Gastrocnemius medialis (tissue), 4 donors: ENCODE data around the gene OGFOD1. TPM values are rescaled to one million over a fixed set of nuclear protein-coding genes. Genes with fewer than 3 reads are reported as not detected.

Experiments used
- ATAC-seq, 2 donors: fragments of 150-250 bp; one replicate each; pipeline ENCODE4 v1.9.1; 2016
- DNase-seq, 2 donors: peaks; one replicate each; pipeline ENCODE4 v3.0.0-alpha.2; 2019
- H3K27ac ChIP-seq, 4 donors: fragments of 200-600 bp; sonication (generic); 1 replicate in 1 of 4; 2 replicates in 3 of 4; pipeline ENCODE4 v1.5.1; 2016 to 2018; ENCODE audit warnings: mild to moderate bottlenecking in 2 of 4, moderate library complexity in 1 of 4
- H3K27me3 ChIP-seq, 3 donors: fragments of 200-600 bp; sonication (generic) in 2 of 3; 1 replicate in 1 of 3; 2 replicates in 2 of 3; pipeline versions ENCODE4 v1.5.1 to v1.6.0; 2016 to 2019; ENCODE audit warnings: mild to moderate bottlenecking in 1 of 3, moderate library complexity in 1 of 3
- H3K36me3 ChIP-seq, 2 donors: fragments of 200-600 bp; sonication (generic) in 1 of 2; one replicate each; pipeline ENCODE4 v1.5.1; 2017 to 2018
- H3K4me1 ChIP-seq, 2 donors: fragments of 200-600 bp; sonication (generic) in 1 of 2; one replicate each; pipeline ENCODE4 v1.5.1; 2016 to 2017; ENCODE audit warnings: mild to moderate bottlenecking in 2 of 2
- H3K4me3 ChIP-seq, 4 donors: fragments of 200-600 bp; sonication (generic) in 3 of 4; 1 replicate in 1 of 4; 2 replicates in 3 of 4; pipeline ENCODE4 v1.5.1; 2016 to 2019; ENCODE audit warnings: mild to moderate bottlenecking in 2 of 4
- H3K9me3 ChIP-seq, 3 donors: fragments of 200-600 bp; sonication (generic) in 2 of 3; 1 replicate in 1 of 3; 2 replicates in 2 of 3; pipeline ENCODE4 v1.5.1; 2016 to 2019
- POLR2A ChIP-seq, 2 donors: fragments of 450-650 bp; IDR thresholded peaks; one replicate each; pipeline ENCODE4 v1.6.1; 2017; ENCODE audit warnings: antibody characterized with exemption in 2 of 2, mild to moderate bottlenecking in 2 of 2, moderate library complexity in 2 of 2
- in situ Hi-C, 4 donors: fragments of 200-750 bp; cut with MboI; loops; one replicate each; pipeline versions ENCODE4 v1.15.0 to v1.8.0; 2017; ENCODE audit warnings: low sequenced_read_pairs in 4 of 4
- intact Hi-C: fragments of 100-400 bp; cut with DNase I; formaldehyde crosslinking; loops from one replicate; pipeline ENCODE4 v1.15.1; 2023; ENCODE audit warnings: low total_unique reads
- total RNA-seq, 4 donors: library from RNA; depleted of rRNA; stranded (reverse); fragments of >200 nt; gene quantifications; one replicate each; pipeline versions ENCODE4 v1.1.0 to v1.2.3, GENCODE V29; 2016
- TF ChIP-seq, protein P1 (sequence below), 5 experiments: fragments of 450-650 bp in 3 of 5; fragments of 200-600 bp in 2 of 5; sonication (generic) in 2 of 5; IDR thresholded peaks in 4 of 5; conservative IDR thresholded peaks in 1 of 5; 1 replicate in 4 of 5; 2 replicates in 1 of 5; pipeline ENCODE4 v1.5.1; 2016 to 2019; ENCODE audit warnings: antibody characterized with exemption in 5 of 5, mild to moderate bottlenecking in 3 of 5, moderate library complexity in 3 of 5

OGFOD1 gene
- total RNA-seq, 4 donors from 2014 or later = 86.1 to 115 (median 92.9) TPM

- in situ Hi-C loops (loop anchor here in 2 of 4 donors (5.0 to 10.0 kb wide), 3 partner anchors 90 to 190 kb away; partner anchors contain the start of gene MT2A (in 1 of the 2)), intact Hi-C loops (loop anchor here (1.0 to 10.0 kb wide), 3 partner anchors 87 to 420 kb away; partner anchors contain the start of gene HERPUD1)
- no peak for ATAC-seq
- H3K4me1 ChIP-seq = peaks cover 49 to 61% of the 10 kb centered on the region in 2 donors
- H3K27me3 ChIP-seq = no peaks in the 10 kb centered on the region
- no peak for TF ChIP-seq POLR2A (IDR thresholded peaks at IDR 0.05)
- TF ChIP-seq, protein P1, sequence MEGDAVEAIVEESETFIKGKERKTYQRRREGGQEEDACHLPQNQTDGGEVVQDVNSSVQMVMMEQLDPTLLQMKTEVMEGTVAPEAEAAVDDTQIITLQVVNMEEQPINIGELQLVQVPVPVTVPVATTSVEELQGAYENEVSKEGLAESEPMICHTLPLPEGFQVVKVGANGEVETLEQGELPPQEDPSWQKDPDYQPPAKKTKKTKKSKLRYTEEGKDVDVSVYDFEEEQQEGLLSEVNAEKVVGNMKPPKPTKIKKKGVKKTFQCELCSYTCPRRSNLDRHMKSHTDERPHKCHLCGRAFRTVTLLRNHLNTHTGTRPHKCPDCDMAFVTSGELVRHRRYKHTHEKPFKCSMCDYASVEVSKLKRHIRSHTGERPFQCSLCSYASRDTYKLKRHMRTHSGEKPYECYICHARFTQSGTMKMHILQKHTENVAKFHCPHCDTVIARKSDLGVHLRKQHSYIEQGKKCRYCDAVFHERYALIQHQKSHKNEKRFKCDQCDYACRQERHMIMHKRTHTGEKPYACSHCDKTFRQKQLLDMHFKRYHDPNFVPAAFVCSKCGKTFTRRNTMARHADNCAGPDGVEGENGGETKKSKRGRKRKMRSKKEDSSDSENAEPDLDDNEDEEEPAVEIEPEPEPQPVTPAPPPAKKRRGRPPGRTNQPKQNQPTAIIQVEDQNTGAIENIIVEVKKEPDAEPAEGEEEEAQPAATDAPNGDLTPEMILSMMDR (IDR thresholded peaks at IDR 0.05 in 4 of 5, conservative IDR thresholded peaks at IDR 0.05 in 1 of 5) = no peak
- H3K9me3 ChIP-seq = no peaks in the 10 kb centered on the region
- peaks cover 0 to 6% of the 10 kb centered on the region in 2 donors for H3K36me3 ChIP-seq
- H3K27ac ChIP-seq = peak overlapping the region in 1 of 4 donors; percentile 14
- H3K4me3 ChIP-seq = no peak overlapping the region
- DNase-seq = no peak
Observed at GRCh38 chr16:56514845-56515244, 63.5 kb downstream of the OGFOD1 start.

DNA sequence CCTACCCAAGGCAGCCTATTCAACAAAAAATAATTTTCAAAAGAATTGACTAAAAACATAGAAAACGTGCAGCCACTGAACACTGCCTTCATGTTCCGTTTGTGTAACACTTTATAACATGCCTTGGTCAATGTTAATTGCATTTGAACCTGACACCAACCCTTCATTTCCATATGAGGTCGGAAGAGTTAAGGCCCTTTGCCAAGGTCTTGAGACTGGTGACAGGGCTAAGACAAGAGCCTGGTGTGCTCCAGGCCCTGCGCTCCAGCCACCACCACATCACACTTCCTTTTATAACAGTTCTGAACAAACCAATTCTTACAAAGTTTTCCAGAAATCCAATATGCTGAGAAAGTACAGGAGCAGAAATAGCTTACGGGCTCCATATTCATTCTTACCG lies 64.3 kb downstream of the OGFOD1 start:
- peaks cover 49 to 54% of the 10 kb centered on the region in 2 donors for H3K4me1 ChIP-seq
- intact Hi-C loops = loop anchor here (10.0 kb wide), 1 partner anchor 419 kb away; the partner anchor contains the start of gene HERPUD1
- H3K27ac ChIP-seq = peak overlapping the region in 2 of 4 donors; percentile 35 to 54

DNA sequence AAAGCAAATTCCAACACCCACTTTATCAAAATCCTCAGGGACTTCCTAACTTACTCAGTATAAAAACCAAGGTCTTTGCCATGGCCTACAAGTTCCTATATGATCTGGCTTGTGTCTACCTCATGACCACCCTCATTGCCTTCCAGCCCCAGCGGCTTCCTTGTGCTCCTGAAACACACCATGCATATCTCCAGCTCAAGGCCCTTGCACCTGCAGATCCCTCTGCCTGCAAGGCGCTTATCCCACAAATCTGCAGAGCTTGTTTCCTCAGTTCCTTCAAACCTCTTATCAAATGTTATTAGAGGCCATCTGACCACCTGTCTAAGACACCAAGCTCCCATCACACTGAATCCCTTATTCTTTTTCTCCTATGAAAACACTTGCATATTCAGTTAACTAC lies 65.9 kb downstream of the OGFOD1 start:
- in situ Hi-C loops = loop anchor here in 2 of 4 donors (5.0 to 10.0 kb wide), 3 partner anchors 88 to 188 kb away; partner anchors contain the start of gene MT2A (in 1 of the 2)
- Histone ChIP-seq H3K4me1 (peaks cover 45 to 49% of the 10 kb centered on the region in 2 donors), H3K4me3 (no peak overlapping the region), H3K9me3 (no peaks in the 10 kb centered on the region), H3K36me3 (no peaks in the 10 kb centered on the region), H3K27ac (no peak overlapping the region), H3K27me3 (no peaks in the 10 kb centered on the region)
- ATAC-seq (no peak), DNase-seq (no peak)
- TF ChIP-seq, protein P1 (IDR thresholded peaks at IDR 0.05 in 4 of 5, conservative IDR thresholded peaks at IDR 0.05 in 1 of 5) = no peak
- no peak for TF ChIP-seq POLR2A (IDR thresholded peaks at IDR 0.05)
- intact Hi-C loops = loop anchor here (10.0 kb wide), 1 partner anchor 418 kb away; the partner anchor contains the start of gene HERPUD1

More for the DNA sequence above, 64.3 kb downstream of the OGFOD1 start:
- DNase-seq (no peak), ATAC-seq (no peak)
- Histone ChIP-seq H3K4me3 (no peak overlapping the region), H3K27me3 (no peaks in the 10 kb centered on the region), H3K9me3 (no peaks in the 10 kb centered on the region), H3K36me3 (no peaks in the 10 kb centered on the region)
- in situ Hi-C loops = loop anchor here in 2 of 4 donors (5.0 to 10.0 kb wide), 3 partner anchors 89 to 189 kb away; partner anchors contain the start of gene MT2A (in 1 of the 2)
- TF ChIP-seq, protein P1 (IDR thresholded peaks at IDR 0.05 in 4 of 5, conservative IDR thresholded peaks at IDR 0.05 in 1 of 5) = no peak
- TF ChIP-seq POLR2A (IDR thresholded peaks at IDR 0.05) = no peak

- Histone ChIP-seq H3K36me3 (no peaks in the 10 kb centered on the region), H3K9me3 (no peaks in the 10 kb centered on the region), H3K27me3 (no peaks in the 10 kb centered on the region), H3K4me1 (peaks cover 43 to 48% of the 10 kb centered on the region in 2 donors), H3K27ac (peak overlapping the region; percentile 90 to 92 (median 91)), H3K4me3 (peak overlapping the region in 1 of 4 donors; percentile 96)
- TF ChIP-seq POLR2A (IDR thresholded peaks at IDR 0.05) = no peak
- TF ChIP-seq, protein P1 (IDR thresholded peaks at IDR 0.05 in 4 of 5, conservative IDR thresholded peaks at IDR 0.05 in 1 of 5) = no peak
- intact Hi-C loops (loop anchor here (10.0 kb wide), 1 partner anchor 416 kb away; the partner anchor contains the start of gene HERPUD1), in situ Hi-C loops (loop anchor here in 2 of 4 donors (5.0 to 10.0 kb wide), 3 partner anchors 86 to 186 kb away; partner anchors contain the start of gene MT2A (in 1 of the 2))
- DNase-seq = no peak
- ATAC-seq = peak in 1 of 2 donors; percentile 26
Observed at GRCh38 chr16:56518425-56518824, 67.1 kb downstream of the OGFOD1 start.
